Skeletal muscle satellite cell (primary cell): ENCODE measurements around the gene ACO2.
"Not testable (repeated sequence)": the region's sequence is repeated elsewhere in the genome, so short reads cannot be mapped to it uniquely, and the experiment has no call there.

ENCODE experiments used
- H3K27me3 ChIP-seq: 2 replicates; pipeline ENCODE4 v1.7.0; 2013; ENCODE audit warnings: low read length; ENCODE audit not compliant: control insufficient read depth, insufficient read depth
- H3K36me3 ChIP-seq: 2 replicates; pipeline ENCODE4 v1.7.0; 2013; ENCODE audit warnings: mild to moderate bottlenecking, control low read depth, low read length; ENCODE audit not compliant: insufficient read depth
- H3K4me1 ChIP-seq: 2 replicates; pipeline ENCODE4 v1.7.0; 2013; ENCODE audit warnings: low read length; ENCODE audit not compliant: control insufficient read depth, insufficient read depth
- H3K4me2 ChIP-seq: 2 replicates; pipeline ENCODE4 v1.7.0; 2013; ENCODE audit warnings: mild to moderate bottlenecking, low read length
- H3K4me3 ChIP-seq: 2 replicates; pipeline ENCODE4 v1.7.0; 2013; ENCODE audit warnings: low read length
- H3K9ac ChIP-seq: 2 replicates; pipeline ENCODE4 v1.7.0; 2013; ENCODE audit warnings: mild to moderate bottlenecking, low read depth, low read length, moderate library complexity
- H3K9me3 ChIP-seq: replicated peaks from 2 replicates; pipeline ENCODE4 v1.7.0; 2013; ENCODE audit warnings: mild to moderate bottlenecking, control low read depth, low read length

The ACO2 gene

GRCh38 chr22:41557401-41558240 is 88.7 kb downstream of the ACO2 start:
- peak overlapping the region; percentile 1 for H3K4me3 ChIP-seq
- H3K36me3 ChIP-seq = no peaks in the 10 kb centered on the region
- H3K4me1 ChIP-seq = peaks cover 45% of the 10 kb centered on the region
- no peaks in the 10 kb centered on the region for H3K9me3 ChIP-seq
- peak overlapping the region; percentile 83 for H3K9ac ChIP-seq
- no peaks in the 10 kb centered on the region for H3K27me3 ChIP-seq
- H3K4me2 ChIP-seq = peak overlapping the region; percentile 78

GRCh38 chr22:41558241-41558630 is 89.3 kb downstream of the ACO2 start:
- H3K27me3 ChIP-seq, H3K9ac ChIP-seq, H3K4me3 ChIP-seq, H3K4me2 ChIP-seq, H3K36me3 ChIP-seq, H3K9me3 ChIP-seq: not testable (repeated sequence)
- peaks cover 51% of the 10 kb centered on the region for H3K4me1 ChIP-seq

- no peak overlapping the region for H3K4me2 ChIP-seq
- no peaks in the 10 kb centered on the region for H3K9me3 ChIP-seq
- H3K9ac ChIP-seq = no peak overlapping the region
- peaks cover 65% of the 10 kb centered on the region for H3K4me1 ChIP-seq
- no peak overlapping the region for H3K4me3 ChIP-seq
- no peaks in the 10 kb centered on the region for H3K36me3 ChIP-seq
- no peaks in the 10 kb centered on the region for H3K27me3 ChIP-seq
Measured at GRCh38 chr22:41560095-41560471, 91.2 kb downstream of the ACO2 start.

GRCh38 chr22:41561335-41561734 is 92.4 kb downstream of the ACO2 start:
- Histone ChIP-seq H3K9me3 (no peaks in the 10 kb centered on the region), H3K27me3 (no peaks in the 10 kb centered on the region), H3K4me3 (peak overlapping the region; percentile 50), H3K4me2 (peak overlapping the region; percentile 60), H3K9ac (peak overlapping the region; percentile 20), H3K4me1 (peaks cover 70% of the 10 kb centered on the region), H3K36me3 (no peaks in the 10 kb centered on the region)

GRCh38 chr22:41561788-41562187 is 92.9 kb downstream of the ACO2 start:
- H3K9ac ChIP-seq = peak overlapping the region; percentile 20

GRCh38 chr22:41562461-41562860 is 93.5 kb downstream of the ACO2 start:
- Histone ChIP-seq H3K4me3 (no peak overlapping the region), H3K9me3 (no peaks in the 10 kb centered on the region), H3K9ac (peak overlapping the region; percentile 58), H3K36me3 (no peaks in the 10 kb centered on the region), H3K27me3 (no peaks in the 10 kb centered on the region), H3K4me1 (peaks cover 60% of the 10 kb centered on the region), H3K4me2 (peak overlapping the region; percentile 79)

More at GRCh38 chr22:41561788-41562187, 92.9 kb downstream of the ACO2 start:
- Histone ChIP-seq H3K36me3 (no peaks in the 10 kb centered on the region), H3K4me3 (no peak overlapping the region), H3K27me3 (no peaks in the 10 kb centered on the region), H3K4me1 (peaks cover 65% of the 10 kb centered on the region), H3K9me3 (no peaks in the 10 kb centered on the region), H3K4me2 (peak overlapping the region; percentile 60)

- Histone ChIP-seq H3K4me2 (peak overlapping the region; percentile 79), H3K9ac (peak overlapping the region; percentile 58), H3K36me3 (no peaks in the 10 kb centered on the region), H3K27me3 (no peaks in the 10 kb centered on the region), H3K4me1 (peaks cover 53% of the 10 kb centered on the region), H3K9me3 (no peaks in the 10 kb centered on the region), H3K4me3 (peak overlapping the region; percentile 52)
Measured at GRCh38 chr22:41563051-41563711, 94.3 kb downstream of the ACO2 start.

- Histone ChIP-seq H3K4me3 (no peak overlapping the region), H3K4me2 (no peak overlapping the region), H3K9ac (no peak overlapping the region), H3K36me3 (no peaks in the 10 kb centered on the region), H3K9me3 (no peaks in the 10 kb centered on the region), H3K27me3 (no peaks in the 10 kb centered on the region), H3K4me1 (peaks cover 53% of the 10 kb centered on the region)
Measured at GRCh38 chr22:41564563-41564962, 95.6 kb downstream of the ACO2 start.

- Histone ChIP-seq H3K4me2 (no peak overlapping the region), H3K4me1 (peaks cover 47% of the 10 kb centered on the region), H3K27me3 (no peaks in the 10 kb centered on the region), H3K9ac (peak overlapping the region; percentile 14), H3K4me3 (no peak overlapping the region), H3K36me3 (no peaks in the 10 kb centered on the region), H3K9me3 (no peaks in the 10 kb centered on the region)
Measured at GRCh38 chr22:41565403-41566054, 96.6 kb downstream of the ACO2 start.

- no peaks in the 10 kb centered on the region for H3K27me3 ChIP-seq
- peaks cover 28% of the 10 kb centered on the region for H3K4me1 ChIP-seq
- H3K4me2 ChIP-seq = no peak overlapping the region
- no peak overlapping the region for H3K4me3 ChIP-seq
- no peak overlapping the region for H3K9ac ChIP-seq
- no peaks in the 10 kb centered on the region for H3K36me3 ChIP-seq
- no peaks in the 10 kb centered on the region for H3K9me3 ChIP-seq
Measured at GRCh38 chr22:41567512-41567768, 98.5 kb downstream of the ACO2 start.

- peaks cover 15% of the 10 kb centered on the region for H3K4me1 ChIP-seq
- H3K27me3 ChIP-seq = no peaks in the 10 kb centered on the region
- no peaks in the 10 kb centered on the region for H3K36me3 ChIP-seq
- H3K9ac ChIP-seq = no peak overlapping the region
- no peak overlapping the region for H3K4me3 ChIP-seq
- no peak overlapping the region for H3K4me2 ChIP-seq
- no peaks in the 10 kb centered on the region for H3K9me3 ChIP-seq
Measured at GRCh38 chr22:41568811-41569210, 99.9 kb downstream of the ACO2 start.
